Uterus (tissue), 2 donors: Measurements from ENCODE around the gene IRX5.

Experiments used
- CTCF ChIP-seq, 4 experiments: fragments of 200-600 bp in 2 of 4; fragments of 450-650 bp in 2 of 4; sonication (generic) in 2 of 4; IDR thresholded peaks; one replicate each; pipeline ENCODE4 v1.5.1; 2016 to 2019; ENCODE audit warnings: antibody characterized with exemption in 4 of 4, mild to moderate bottlenecking in 2 of 4, moderate library complexity in 1 of 4
- POLR2A ChIP-seq, 2 donors: fragments of 450-650 bp; IDR thresholded peaks; one replicate each; pipeline ENCODE4 v1.6.1; 2016; ENCODE audit warnings: antibody characterized with exemption in 2 of 2, mild to moderate bottlenecking in 1 of 2, moderate library complexity in 1 of 2

DNA sequence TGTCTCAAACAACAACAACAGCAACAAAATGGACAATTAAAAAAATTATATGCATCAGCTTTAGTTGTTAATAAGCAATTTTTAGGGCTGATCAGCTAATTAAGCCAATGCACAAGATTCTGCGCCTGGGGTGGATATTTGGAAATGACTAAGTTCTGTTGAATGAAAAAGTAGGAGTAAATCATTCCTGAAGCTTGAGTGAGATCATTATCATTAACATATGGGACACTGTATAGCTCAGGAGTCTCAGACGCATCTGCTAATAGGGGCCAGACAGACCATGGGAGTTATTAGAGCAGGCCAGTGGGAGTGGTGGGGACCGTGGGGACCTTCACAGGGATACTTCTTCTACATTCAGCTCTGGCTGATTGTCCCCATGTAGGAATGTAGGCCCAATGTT lies 22.8 kb downstream of the IRX5 start:
- TF ChIP-seq CTCF (IDR thresholded peaks at IDR 0.05) (no peak), POLR2A (IDR thresholded peaks at IDR 0.05) (no peak)
